Upper lobe of left lung (tissue), 4 donors: ENCODE measurements around the gene PLXNB3.

Experiments
- EP300 ChIP-seq, 4 donors: sonication (generic); formaldehyde crosslinking; IDR thresholded peaks; one replicate each; pipeline ENCODE4 v1.5.1; 2017; ENCODE audit warnings: antibody characterized with exemption in 4 of 4, control low read depth in 2 of 4
- POLR2A ChIP-seq, 4 donors: fragments of 450-650 bp; IDR thresholded peaks; one replicate each; pipeline ENCODE4 v1.5.1; 2016 to 2017; ENCODE audit warnings: antibody characterized with exemption in 4 of 4, mild to moderate bottlenecking in 2 of 4
- POLR2AphosphoS5 ChIP-seq, 2 donors: sonication (generic); formaldehyde crosslinking; IDR thresholded peaks; one replicate each; pipeline ENCODE4 v1.5.1; 2017; ENCODE audit warnings: antibody characterized with exemption in 2 of 2
- TF ChIP-seq, protein P1 (sequence below), 6 experiments: fragments of 450-650 bp in 4 of 6; fragments of 200-600 bp in 2 of 6; sonication (generic) in 2 of 6; IDR thresholded peaks; one replicate each; pipeline ENCODE4 v1.5.1; 2016 to 2019; ENCODE audit warnings: antibody characterized with exemption in 6 of 6

DNA sequence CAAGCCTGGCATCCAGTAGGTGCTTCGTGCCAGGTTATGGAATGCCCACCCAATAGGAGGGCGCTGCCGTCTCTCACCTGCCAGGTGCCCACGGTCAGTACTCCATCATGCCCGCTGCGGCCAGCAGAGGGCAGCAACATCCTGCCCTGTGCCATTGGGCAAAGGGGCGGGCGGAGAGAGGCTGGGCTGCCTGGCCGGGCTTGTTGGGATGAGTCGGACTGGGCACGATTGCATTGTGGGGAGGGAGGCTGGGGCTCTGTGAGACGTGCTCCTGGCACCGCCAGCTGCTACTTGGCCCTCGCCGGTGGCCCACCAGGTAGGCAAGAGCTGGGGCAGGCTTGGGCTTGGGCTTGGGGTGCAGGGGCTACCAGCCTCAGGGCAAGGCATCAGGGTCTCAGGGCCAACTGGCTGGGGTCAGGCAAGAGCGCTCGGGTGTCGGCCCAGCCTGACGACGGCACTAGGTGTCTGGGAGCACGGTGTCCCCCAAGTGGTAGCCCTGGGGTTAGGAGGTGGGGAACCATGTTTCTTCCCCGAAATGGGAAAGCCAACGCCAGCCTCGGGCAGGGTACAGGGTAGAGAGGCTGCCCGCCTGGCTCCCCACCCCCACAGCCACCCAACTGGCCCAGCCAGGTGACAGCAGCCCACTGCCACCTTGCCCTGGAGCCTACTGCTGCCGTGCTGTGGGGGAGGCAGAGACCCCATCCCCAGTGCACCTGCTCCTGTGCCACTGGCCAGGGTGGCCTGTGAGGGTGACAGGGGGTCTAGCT is at the start of gene PLXNB3:
- TF ChIP-seq, protein P1, sequence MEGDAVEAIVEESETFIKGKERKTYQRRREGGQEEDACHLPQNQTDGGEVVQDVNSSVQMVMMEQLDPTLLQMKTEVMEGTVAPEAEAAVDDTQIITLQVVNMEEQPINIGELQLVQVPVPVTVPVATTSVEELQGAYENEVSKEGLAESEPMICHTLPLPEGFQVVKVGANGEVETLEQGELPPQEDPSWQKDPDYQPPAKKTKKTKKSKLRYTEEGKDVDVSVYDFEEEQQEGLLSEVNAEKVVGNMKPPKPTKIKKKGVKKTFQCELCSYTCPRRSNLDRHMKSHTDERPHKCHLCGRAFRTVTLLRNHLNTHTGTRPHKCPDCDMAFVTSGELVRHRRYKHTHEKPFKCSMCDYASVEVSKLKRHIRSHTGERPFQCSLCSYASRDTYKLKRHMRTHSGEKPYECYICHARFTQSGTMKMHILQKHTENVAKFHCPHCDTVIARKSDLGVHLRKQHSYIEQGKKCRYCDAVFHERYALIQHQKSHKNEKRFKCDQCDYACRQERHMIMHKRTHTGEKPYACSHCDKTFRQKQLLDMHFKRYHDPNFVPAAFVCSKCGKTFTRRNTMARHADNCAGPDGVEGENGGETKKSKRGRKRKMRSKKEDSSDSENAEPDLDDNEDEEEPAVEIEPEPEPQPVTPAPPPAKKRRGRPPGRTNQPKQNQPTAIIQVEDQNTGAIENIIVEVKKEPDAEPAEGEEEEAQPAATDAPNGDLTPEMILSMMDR (IDR thresholded peaks at IDR 0.05), result peak; percentile 78 to 93 (median 86)
- TF ChIP-seq POLR2AphosphoS5 (IDR thresholded peaks at IDR 0.05) (no peak), POLR2A (IDR thresholded peaks at IDR 0.05) (no peak), EP300 (IDR thresholded peaks at IDR 0.05) (no peak)
